Embryonic facial prominence (tissue), 1 donor: ENCODE measurements around the gene JMJD8.
A peak's percentile ranks its signal among the peaks of the same experiment; 100 is the strongest.

Experiments used
- DNase-seq: peaks from one replicate; pipeline ENCODE4 v3.0.0-alpha.2; 2016; ENCODE audit errors: extremely low spot score

JMJD8 gene

GRCh38 chr16:684071-684794, at the start of gene JMJD8:
Gene JMJD8 (minus strand): TSS chr16:684334. CDS start chr16:684319, 15 bp downstream.
- DNase-seq, result peak; percentile 82

- no peak for DNase-seq
Measured at GRCh38 chr16:733382-734207, 49.5 kb upstream of the JMJD8 start.

- no peak for DNase-seq
Measured at GRCh38 chr16:732936-733335, 48.8 kb upstream of the JMJD8 start.

- DNase-seq, result no peak
Measured at GRCh38 chr16:732332-732731, 48.2 kb upstream of the JMJD8 start.

GRCh38 chr16:730666-731509, 46.8 kb upstream of the JMJD8 start:
- no peak for DNase-seq

- no peak for DNase-seq
Measured at GRCh38 chr16:729768-730665, 45.9 kb upstream of the JMJD8 start.

- no peak for DNase-seq
Measured at GRCh38 chr16:728890-729744, 45.0 kb upstream of the JMJD8 start.

GRCh38 chr16:728131-728889, 44.2 kb upstream of the JMJD8 start:
- no peak for DNase-seq

- DNase-seq, result no peak
Measured at GRCh38 chr16:727291-727977, 43.3 kb upstream of the JMJD8 start.

- DNase-seq, result no peak
Measured at GRCh38 chr16:726438-727290, 42.5 kb upstream of the JMJD8 start, which contains the start of the genes CCDC78 and HAGHL. Gene CCDC78 (minus strand): TSS chr16:726443. CDS start chr16:726367, 76 bp downstream. Gene HAGHL (plus strand): TSS chr16:727106. CDS start chr16:727510, 404 bp downstream.

GRCh38 chr16:726188-726437, 42.0 kb upstream of the JMJD8 start:
- DNase-seq, result no peak

GRCh38 chr16:725463-726187, 41.5 kb upstream of the JMJD8 start:
- no peak for DNase-seq

- no peak for DNase-seq
Measured at GRCh38 chr16:725041-725376, 40.9 kb upstream of the JMJD8 start.

GRCh38 chr16:724188-725040, 40.3 kb upstream of the JMJD8 start:
- no peak for DNase-seq

- DNase-seq, result no peak
Measured at GRCh38 chr16:723695-724094, 39.6 kb upstream of the JMJD8 start.

- DNase-seq, result no peak
Measured at GRCh38 chr16:722835-723633, 38.9 kb upstream of the JMJD8 start.
